ENCODE measurements around the gene RDX.
"Not testable (repeated sequence)": the region's sequence is repeated elsewhere in the genome, so short reads cannot be mapped to it uniquely, and the experiment has no call there.

The RDX gene

GRCh38 chr11:110287537-110287936 lies 8.9 kb downstream of the RDX start:
- DNase-seq, result no peak
- intact Hi-C loops (cut with DNase I), result no loop called here

GRCh38 chr11:110286298-110287040 lies 9.9 kb downstream of the RDX start:
- intact Hi-C loops (cut with DNase I), result no loop called here
- no peak for DNase-seq

- intact Hi-C loops (cut with DNase I), result no loop called here
- DNase-seq, result no peak
Measured at GRCh38 chr11:110283862-110284261, 12.6 kb downstream of the RDX start.

GRCh38 chr11:110280595-110280994 lies 15.8 kb downstream of the RDX start:
- DNase-seq; intact Hi-C loops (cut with DNase I): not testable (repeated sequence)

GRCh38 chr11:110279881-110280280 lies 16.5 kb downstream of the RDX start:
- intact Hi-C loops (cut with DNase I), result no loop called here
- DNase-seq, result no peak

- no peak for DNase-seq
- intact Hi-C loops (cut with DNase I), result no loop called here
Measured at GRCh38 chr11:110272919-110273318, 23.5 kb downstream of the RDX start.

- intact Hi-C loops (cut with DNase I), result no loop called here
- DNase-seq, result no peak
Measured at GRCh38 chr11:110269996-110270395, 26.4 kb downstream of the RDX start.

- intact Hi-C loops (cut with DNase I), result no loop called here
- no peak for DNase-seq
Measured at GRCh38 chr11:110268441-110268840, 28.0 kb downstream of the RDX start.

- no peak for DNase-seq
Measured at GRCh38 chr11:110262072-110262403, 34.4 kb downstream of the RDX start.

GRCh38 chr11:110261195-110262071 lies 35.0 kb downstream of the RDX start:
- intact Hi-C loops (cut with DNase I), result no loop called here
- no peak for DNase-seq

More at GRCh38 chr11:110262072-110262403, 34.4 kb downstream of the RDX start:
- intact Hi-C loops (cut with DNase I), result no loop called here

- DNase-seq, result no peak
- intact Hi-C loops (cut with DNase I), result no loop called here
Measured at GRCh38 chr11:110253525-110253924, 42.9 kb downstream of the RDX start.

GRCh38 chr11:110251836-110252235 lies 44.6 kb downstream of the RDX start:
- no peak for DNase-seq
- intact Hi-C loops (cut with DNase I), result no loop called here

GRCh38 chr11:110250168-110250567 lies 46.2 kb downstream of the RDX start:
- DNase-seq, result no peak
- intact Hi-C loops (cut with DNase I), result no loop called here

GRCh38 chr11:110249766-110250165 lies 46.6 kb downstream of the RDX start:
- DNase-seq, result no peak
- intact Hi-C loops (cut with DNase I), result no loop called here

- intact Hi-C loops (cut with DNase I), result no loop called here
Measured at GRCh38 chr11:110249066-110249465, 47.3 kb downstream of the RDX start.

GRCh38 chr11:110243791-110244190 lies 52.6 kb downstream of the RDX start:
- DNase-seq, result no peak
- intact Hi-C loops (cut with DNase I), result no loop called here

More at GRCh38 chr11:110249066-110249465, 47.3 kb downstream of the RDX start:
- DNase-seq, result peak in 1 of 42 donors; percentile 13

- no peak for DNase-seq
- intact Hi-C loops (cut with DNase I), result no loop called here
Measured at GRCh38 chr11:110242746-110243145, 53.7 kb downstream of the RDX start.

- intact Hi-C loops (cut with DNase I), result no loop called here
- DNase-seq, result no peak
Measured at GRCh38 chr11:110242188-110242587, 54.2 kb downstream of the RDX start.

GRCh38 chr11:110235966-110236365 lies 60.4 kb downstream of the RDX start:
- no peak for DNase-seq
- intact Hi-C loops (cut with DNase I), result no loop called here

GRCh38 chr11:110230377-110230776 lies 66.0 kb downstream of the RDX start:
- DNase-seq, result no peak
- intact Hi-C loops (cut with DNase I), result no loop called here

Measured in head of caudate nucleus (tissue), 42 donors.